ENCODE results near the gene GOLGA2. TPM values are rescaled to one million over a fixed set of nuclear protein-coding genes. Genes with fewer than 3 reads are reported as not detected.

GOLGA2 gene
- total and polyA plus RNA-seq, 12 donors = 35.8 to 221 (median 85.6) TPM

- Histone ChIP-seq H3K27me3 (no peaks in the 10 kb centered on the region), H3K4me1 (replicated peaks in 1 of 2) (no peaks in the 10 kb centered on the region), H3K4me3 (no peak overlapping the region), H3K36me3 (replicated peaks in 1 of 2) (no peaks in the 10 kb centered on the region), H3K27ac (no peak overlapping the region), H3K9me3 (replicated peaks in 1 of 3) (no peaks in the 10 kb centered on the region)
- no peak for DNase-seq
- WGBS, 4 donors = 78 to 100% (median 96%) methylated on average over 2 of the region's 2 CpGs
- intact Hi-C loops (cut with DNase I) = loop anchor here in 1 of 2 donors (10.0 kb wide), 1 partner anchor 48 kb away; the partner anchor contains the start of gene SLC27A4
- TF ChIP-seq CTCF (IDR thresholded peaks at IDR 0.05) (no peak), POLR2A (IDR thresholded peaks at IDR 0.05) (no peak)
These were observed 21.5 kb upstream of the GOLGA2 start for GRCh38 chr9:128297221-128297773.

GRCh38 chr9:128296340-128297220 lies 20.8 kb upstream of the GOLGA2 start:
- TF ChIP-seq POLR2A (IDR thresholded peaks at IDR 0.05) = no peak
- TF ChIP-seq CTCF (IDR thresholded peaks at IDR 0.05) = no peak
- 84 to 87% (median 85%) methylated on average over 14 to 16 of the region's 16 CpGs for WGBS, 4 donors
- H3K27me3 ChIP-seq = no peaks in the 10 kb centered on the region
- H3K36me3 ChIP-seq (replicated peaks in 1 of 2) = no peaks in the 10 kb centered on the region
- no peak overlapping the region for H3K4me3 ChIP-seq
- no peaks in the 10 kb centered on the region for H3K9me3 ChIP-seq (replicated peaks in 1 of 3)
- intact Hi-C loops (cut with DNase I) = loop anchor here in 1 of 2 donors (10.0 kb wide), 1 partner anchor 48 kb away; the partner anchor contains the start of gene SLC27A4
- no peaks in the 10 kb centered on the region for H3K4me1 ChIP-seq (replicated peaks in 1 of 2)
- no peak overlapping the region for H3K27ac ChIP-seq
- DNase-seq = no peak

- Histone ChIP-seq H3K9me3 (replicated peaks in 1 of 3) (no peaks in the 10 kb centered on the region), H3K27ac (no peak overlapping the region), H3K36me3 (replicated peaks in 1 of 2) (no peaks in the 10 kb centered on the region), H3K4me1 (replicated peaks in 1 of 2) (no peaks in the 10 kb centered on the region), H3K4me3 (no peak overlapping the region), H3K27me3 (no peaks in the 10 kb centered on the region)
- WGBS, 4 donors = 85 to 92% (median 87%) methylated on average over 3 to 4 of the region's 4 CpGs
- intact Hi-C loops (cut with DNase I) = loop anchor here (5.0 to 10.0 kb wide), 2 partner anchors 48 to 51 kb away; partner anchors contain the start of gene SLC27A4 (in 2 of the 2)
- TF ChIP-seq CTCF (IDR thresholded peaks at IDR 0.05) = no peak
- TF ChIP-seq POLR2A (IDR thresholded peaks at IDR 0.05) = no peak
- DNase-seq = no peak
These were observed 18.3 kb upstream of the GOLGA2 start for GRCh38 chr9:128294142-128294541.

GRCh38 chr9:128293091-128293490 lies 17.3 kb upstream of the GOLGA2 start:
- no peak for DNase-seq
- no peak overlapping the region for H3K4me3 ChIP-seq
- intact Hi-C loops (cut with DNase I) = loop anchor here (5.0 to 10.0 kb wide), 2 partner anchors 49 to 52 kb away; partner anchors contain the start of gene SLC27A4 (in 2 of the 2)
- no peaks in the 10 kb centered on the region for H3K9me3 ChIP-seq (replicated peaks in 1 of 3)
- no peaks in the 10 kb centered on the region for H3K4me1 ChIP-seq (replicated peaks in 1 of 2)
- no peak for TF ChIP-seq CTCF (IDR thresholded peaks at IDR 0.05)
- TF ChIP-seq POLR2A (IDR thresholded peaks at IDR 0.05) = no peak
- no peak overlapping the region for H3K27ac ChIP-seq
- H3K27me3 ChIP-seq = no peaks in the 10 kb centered on the region
- H3K36me3 ChIP-seq (replicated peaks in 1 of 2) = peaks cover 0 to 3% of the 10 kb centered on the region in 2 donors
- WGBS, 4 donors = 84 to 93% (median 91%) methylated on average over 4 of the region's 4 CpGs
